ENCODE data around the gene CHTF18. TPM values are rescaled to one million over a fixed set of nuclear protein-coding genes. Genes with fewer than 3 reads are reported as not detected.

Gene CHTF18
- total and polyA plus RNA-seq, 9 of the 15 experiments (the other 6 are each of a cell fraction or from before 2014, with no cell fraction given): 2.5 to 123 (median 17.0) TPM

DNA sequence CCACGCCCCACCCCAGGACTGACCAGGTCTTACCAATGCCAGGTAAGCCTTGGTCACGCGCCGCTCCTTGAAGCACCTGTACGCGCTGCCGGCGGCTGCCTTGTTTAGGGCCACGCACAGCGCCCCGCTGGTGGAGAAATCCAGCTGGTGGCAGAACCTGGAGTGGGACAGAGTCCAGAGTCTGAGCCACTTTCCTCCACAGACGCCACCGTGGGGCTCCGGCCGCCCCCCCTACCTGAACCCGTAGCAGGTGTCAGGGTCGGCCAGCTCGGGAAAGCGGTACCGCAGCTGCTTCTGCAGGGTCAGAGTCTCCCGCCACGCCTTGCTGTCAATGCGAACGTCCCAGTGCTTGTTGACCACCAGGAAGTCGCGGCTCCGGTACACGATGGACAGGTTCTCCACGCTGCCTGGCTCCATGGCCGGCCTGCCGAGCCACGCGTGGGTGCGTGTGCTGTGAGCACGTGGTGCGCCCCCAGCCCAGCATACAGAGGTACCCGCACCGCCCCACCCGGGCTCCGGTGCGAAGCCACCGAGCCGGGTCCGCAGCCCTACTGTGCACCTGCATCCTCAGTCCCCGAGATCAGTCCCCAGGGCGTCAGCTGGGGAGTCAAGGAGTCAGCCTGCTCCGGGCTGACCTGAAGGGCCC lies 976 bp upstream of the CHTF18 start:
- Histone ChIP-seq H3K79me2 (ENCODE audit: control insufficient read depth, insufficient read depth, low read length) (peaks cover 29% of the 10 kb centered on the region), H3K27me3 (ENCODE audit: control insufficient read depth in 2 of 2, insufficient read depth in 2 of 2, low read length in 2 of 2) (no peaks in the 10 kb centered on the region), H3K9me3 (replicated peaks; ENCODE audit: control insufficient read depth, insufficient read depth, low read depth, low read length) (no peaks in the 10 kb centered on the region), H4K20me1 (replicated peaks; ENCODE audit: control insufficient read depth, insufficient read depth, low read length) (peaks cover 11% of the 10 kb centered on the region), H2AFZ (ENCODE audit: low read depth, low read length) (peak overlapping the region; percentile 74), H3K9me1 (ENCODE audit: control insufficient read depth, insufficient read depth, low read length) (no peaks in the 10 kb centered on the region), H3K9ac (ENCODE audit: insufficient read depth in 1 of 2, low read depth in 2 of 2, low read length in 2 of 2) (peak overlapping the region; percentile 73 to 97), H3K4me1 (replicated peaks in 1 of 2; ENCODE audit: control insufficient read depth in 2 of 2, insufficient read depth in 2 of 2, low read length in 2 of 2) (peaks cover 16 to 94% of the 10 kb centered on the region in 2 experiments; a peak in 4 of 5 replicates), H3K36me3 (ENCODE audit: control insufficient read depth, insufficient read depth, low read length) (peaks cover 59% of the 10 kb centered on the region; the same call in 2 of the 3 replicates), H3K4me2 (ENCODE audit: insufficient read depth, low read length) (peak overlapping the region; percentile 87), H3K27ac (ENCODE audit: extremely low read depth, low read depth, low read length) (peak overlapping the region; percentile 59), H3K4me3 (peak overlapping the region; percentile 96)
- 19% methylated on average over 43 of the region's 47 CpGs for WGBS (ENCODE audit: insufficient coverage, low coverage, missing lambda C conversion rate)
- POLR2A ChIA-PET: interaction anchor here (0.6 to 1.4 kb wide), 4 partner anchors 12 to 46 kb away, joined by 3 to 6 read pairs (median 3); partner anchors contain the start of genes CIAO3 and GNG13
- FAIRE-seq: no peak
- BruUV-seq (replicated peaks): no TSS peak
- peak; percentile 28 for ATAC-seq
- DNase-seq (ENCODE audit: extremely low read depth in 1 of 4, low spot score in 3 of 4): peak in 1 of 4 experiments; percentile 39
- CTCF ChIA-PET (ENCODE audit: low intra/inter-chr PET ratio): no interaction called here
- intact Hi-C loops (cut with micrococcal nuclease): no loop called here
- in situ Hi-C loops (cut with MboI): loop anchor here (5.0 kb wide), 2 partner anchors 45 to 75 kb away; partner anchors contain the start of gene CIAO3
- TF ChIP-seq ZNF316 (IDR thresholded peaks at IDR 0.05) (no peak), TGIF2 (CRISPR knock-in tag; IDR thresholded peaks at IDR 0.05) (peak; percentile 72; the same call in 1 of the 2 replicates), JUND (IDR thresholded peaks at IDR 0.05; ENCODE audit: borderline replicate concordance, low read depth, low read length) (no peak), JUND (tag; IDR thresholded peaks at IDR 0.05; ENCODE audit: borderline replicate concordance, low read depth, low read length) (no peak), ZNF24 (IDR thresholded peaks at IDR 0.05) (no peak), BRD9 (IDR thresholded peaks at IDR 0.05; ENCODE audit: low read depth, partially characterized antibody) (no peak), FIP1L1 (IDR thresholded peaks at IDR 0.05; ENCODE audit: low read depth, low read length, poor library complexity, severe bottlenecking) (no peak), PTRF (tag; IDR thresholded peaks at IDR 0.05) (no peak), SAFB (IDR thresholded peaks at IDR 0.05; ENCODE audit: borderline replicate concordance, low read depth, low read length) (peak; percentile 71; the same call in 1 of the 2 replicates), ZNF12 (CRISPR knock-in tag; IDR thresholded peaks at IDR 0.05) (peak; percentile 19; the same call in 1 of the 2 replicates), RAD21 (CRISPR knock-in tag; conservative IDR thresholded peaks at IDR 0.05 in 1 of 2, IDR thresholded peaks at IDR 0.05 in 1 of 2) (no peak), ZNF551 (CRISPR knock-in tag; IDR thresholded peaks at IDR 0.05) (no peak), ZC3H8 (IDR thresholded peaks at IDR 0.05) (no peak), ZNF75A (CRISPR knock-in tag; IDR thresholded peaks at IDR 0.05) (no peak), DIDO1 (tag; IDR thresholded peaks at IDR 0.05; ENCODE audit: low read depth) (no peak), DACH1 (IDR thresholded peaks at IDR 0.05; ENCODE audit: partially characterized antibody) (peak; percentile 36), NR1H2 (CRISPR knock-in tag; IDR thresholded peaks at IDR 0.05) (no peak)
- TF ChIP-seq, protein P1, sequence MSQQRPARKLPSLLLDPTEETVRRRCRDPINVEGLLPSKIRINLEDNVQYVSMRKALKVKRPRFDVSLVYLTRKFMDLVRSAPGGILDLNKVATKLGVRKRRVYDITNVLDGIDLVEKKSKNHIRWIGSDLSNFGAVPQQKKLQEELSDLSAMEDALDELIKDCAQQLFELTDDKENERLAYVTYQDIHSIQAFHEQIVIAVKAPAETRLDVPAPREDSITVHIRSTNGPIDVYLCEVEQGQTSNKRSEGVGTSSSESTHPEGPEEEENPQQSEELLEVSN (IDR thresholded peaks at IDR 0.05; ENCODE audit: borderline replicate concordance in 1 of 2, extremely low read depth in 1 of 2, insufficient read depth in 1 of 2, insufficient read length in 1 of 2, low read depth in 1 of 2, low read length in 1 of 2, poor library complexity in 1 of 2, severe bottlenecking in 1 of 2): no peak
- TF ChIP-seq, protein P2, sequence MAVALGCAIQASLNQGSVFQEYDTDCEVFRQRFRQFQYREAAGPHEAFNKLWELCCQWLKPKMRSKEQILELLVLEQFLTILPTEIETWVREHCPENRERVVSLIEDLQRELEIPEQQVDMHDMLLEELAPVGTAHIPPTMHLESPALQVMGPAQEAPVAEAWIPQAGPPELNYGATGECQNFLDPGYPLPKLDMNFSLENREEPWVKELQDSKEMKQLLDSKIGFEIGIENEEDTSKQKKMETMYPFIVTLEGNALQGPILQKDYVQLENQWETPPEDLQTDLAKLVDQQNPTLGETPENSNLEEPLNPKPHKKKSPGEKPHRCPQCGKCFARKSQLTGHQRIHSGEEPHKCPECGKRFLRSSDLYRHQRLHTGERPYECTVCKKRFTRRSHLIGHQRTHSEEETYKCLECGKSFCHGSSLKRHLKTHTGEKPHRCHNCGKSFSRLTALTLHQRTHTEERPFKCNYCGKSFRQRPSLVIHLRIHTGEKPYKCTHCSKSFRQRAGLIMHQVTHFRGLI (CRISPR knock-in tag; IDR thresholded peaks at IDR 0.05): no peak
